ENCODE measurements around the gene ADIPOR2.
"Not testable (repeated sequence)": the region's sequence is repeated elsewhere in the genome, so short reads cannot be mapped to it uniquely, and the experiment has no call there.

ADIPOR2 gene

GRCh38 chr12:1666215-1666614 is 24.7 kb upstream of the ADIPOR2 start:
- no peak for DNase-seq

GRCh38 chr12:1666685-1667162 is 24.1 kb upstream of the ADIPOR2 start:
- no peak for DNase-seq

GRCh38 chr12:1668833-1669543 is 21.9 kb upstream of the ADIPOR2 start:
- DNase-seq: no peak

- no peak for DNase-seq
Observed at GRCh38 chr12:1670358-1671268, 20.3 kb upstream of the ADIPOR2 start.

GRCh38 chr12:1676043-1676442 is 14.8 kb upstream of the ADIPOR2 start:
- no peak for DNase-seq

GRCh38 chr12:1680804-1681492 is 9.9 kb upstream of the ADIPOR2 start:
- DNase-seq: no peak

GRCh38 chr12:1681493-1681807 is 9.4 kb upstream of the ADIPOR2 start:
- no peak for DNase-seq

GRCh38 chr12:1688086-1688710 is 2.7 kb upstream of the ADIPOR2 start:
- DNase-seq: no peak

GRCh38 chr12:1691123-1692007 is 495 bp downstream of the ADIPOR2 start:
- no peak for DNase-seq

GRCh38 chr12:1692226-1692625 is 1.4 kb downstream of the ADIPOR2 start:
- no peak for DNase-seq

- DNase-seq: no peak
Observed at GRCh38 chr12:1692895-1693610, 2.2 kb downstream of the ADIPOR2 start.

GRCh38 chr12:1695097-1695496 is 4.2 kb downstream of the ADIPOR2 start:
- DNase-seq: not testable (repeated sequence)

- DNase-seq: no peak
Observed at GRCh38 chr12:1695886-1696670, 5.2 kb downstream of the ADIPOR2 start.

GRCh38 chr12:1696800-1697199 is 5.9 kb downstream of the ADIPOR2 start:
- DNase-seq: no peak

- DNase-seq: no peak
Observed at GRCh38 chr12:1697271-1697670, 6.4 kb downstream of the ADIPOR2 start.

GRCh38 chr12:1698720-1699119 is 7.8 kb downstream of the ADIPOR2 start:
- no peak for DNase-seq

- no peak for DNase-seq
Observed at GRCh38 chr12:1702713-1703112, 11.8 kb downstream of the ADIPOR2 start.

GRCh38 chr12:1703771-1704722 is 13.2 kb downstream of the ADIPOR2 start:
- no peak for DNase-seq

Measured in effector CD8-positive, alpha-beta T cell (primary cell).